Liver (tissue), 9 donors: ENCODE measurements around the gene SEMG2. TPM values are rescaled to one million over a fixed set of nuclear protein-coding genes. Genes with fewer than 3 reads are reported as not detected.
A peak's percentile ranks its signal among the peaks of the same experiment; 100 is the strongest.

Experiments
- DNase-seq: peaks from one replicate; pipeline ENCODE4 v3.0.0-alpha.2; 2017; ENCODE audit warnings: low spot score
- H3K27ac ChIP-seq, 2 donors: one replicate each; pipeline ENCODE4 v1.7.0; 2013; ENCODE audit warnings: inconsistent platforms in 2 of 2, low read length in 2 of 2, control low read depth in 1 of 2, low read depth in 1 of 2, mild to moderate bottlenecking in 1 of 2
- H3K27me3 ChIP-seq, 4 donors: one replicate each; pipeline versions ENCODE4 v1.6.1 to v1.7.0; 2013; ENCODE audit warnings: low read length in 3 of 4, inconsistent platforms in 1 of 4, mild to moderate bottlenecking in 1 of 4, moderate library complexity in 1 of 4; ENCODE audit not compliant: control insufficient read depth in 4 of 4, insufficient read depth in 4 of 4
- H3K36me3 ChIP-seq, 4 donors: one replicate each; pipeline versions ENCODE4 v1.6.1 to v1.7.0; 2013; ENCODE audit warnings: low read length in 3 of 4, mild to moderate bottlenecking in 3 of 4, low read depth in 1 of 4, moderate library complexity in 1 of 4; ENCODE audit not compliant: control insufficient read depth in 4 of 4, insufficient read depth in 3 of 4
- H3K4me1 ChIP-seq, 4 donors: one replicate each; pipeline versions ENCODE4 v1.6.1 to v1.7.0; 2013; ENCODE audit warnings: low read length in 3 of 4, mild to moderate bottlenecking in 3 of 4, moderate library complexity in 1 of 4; ENCODE audit not compliant: control insufficient read depth in 4 of 4, insufficient read depth in 4 of 4
- H3K4me3 ChIP-seq, 3 donors: one replicate each; pipeline versions ENCODE4 v1.6.1 to v1.7.0; 2013; ENCODE audit warnings: low read length in 3 of 3, control low read depth in 1 of 3, low read depth in 1 of 3, mild to moderate bottlenecking in 1 of 3
- H3K9ac ChIP-seq, 2 donors: one replicate each; pipeline ENCODE4 v1.7.0; 2013; ENCODE audit warnings: low read length in 2 of 2, mild to moderate bottlenecking in 2 of 2, moderate library complexity in 2 of 2, control low read depth in 1 of 2, low read depth in 1 of 2
- H3K9me3 ChIP-seq, 4 donors: one replicate each; pipeline versions ENCODE4 v1.6.1 to v1.7.0; 2013; ENCODE audit warnings: low read length in 3 of 4; ENCODE audit not compliant: control insufficient read depth in 4 of 4
- ATF3 ChIP-seq: IDR thresholded peaks from 2 replicates; pipeline ENCODE4 v1.6.1; 2016; ENCODE audit warnings: antibody characterized with exemption
- CTCF ChIP-seq: fragments of 150-350 bp; IDR thresholded peaks from 2 replicates; pipeline ENCODE4 v1.5.1; 2017; ENCODE audit warnings: improper control_type of control experiment, low read depth, low read length; ENCODE audit not compliant: missing input control
- EGR1 ChIP-seq, 2 donors: IDR thresholded peaks; 2 replicates each; pipeline ENCODE4 v1.6.1; 2016 to 2018; ENCODE audit warnings: antibody characterized with exemption in 2 of 2, low read depth in 2 of 2
- FOXA1 ChIP-seq: IDR thresholded peaks from 2 replicates; pipeline ENCODE4 v1.6.1; 2016; ENCODE audit warnings: antibody characterized with exemption
- FOXA2 ChIP-seq: IDR thresholded peaks from 2 replicates; pipeline ENCODE4 v1.6.1; 2016; ENCODE audit warnings: antibody characterized with exemption
- GABPA ChIP-seq, 2 donors: IDR thresholded peaks in 1 of 2; conservative IDR thresholded peaks in 1 of 2; 2 replicates each; pipeline ENCODE4 v1.6.1; 2016; ENCODE audit warnings: antibody characterized with exemption in 2 of 2, mild to moderate bottlenecking in 1 of 2, moderate library complexity in 1 of 2
- HNF4A ChIP-seq, 2 donors: conservative IDR thresholded peaks; 2 replicates each; pipeline ENCODE4 v1.6.1; 2016; ENCODE audit warnings: antibody characterized with exemption in 2 of 2, mild to moderate bottlenecking in 2 of 2
- HNF4G ChIP-seq: IDR thresholded peaks from 2 replicates; pipeline ENCODE4 v1.6.1; 2016; ENCODE audit warnings: antibody characterized with exemption
- JUND ChIP-seq, 2 donors: IDR thresholded peaks; 2 replicates each; pipeline ENCODE4 v1.6.1; 2016; ENCODE audit warnings: antibody characterized with exemption in 2 of 2
- MAX ChIP-seq: IDR thresholded peaks from 2 replicates; pipeline ENCODE4 v1.6.1; 2016; ENCODE audit warnings: antibody characterized with exemption
- NR2F2 ChIP-seq: IDR thresholded peaks from 2 replicates; pipeline ENCODE4 v1.6.1; 2016; ENCODE audit warnings: antibody characterized with exemption
- RAD21 ChIP-seq, 2 donors: IDR thresholded peaks; 2 replicates each; pipeline ENCODE4 v1.6.1; 2016; ENCODE audit warnings: antibody characterized with exemption in 2 of 2, mild to moderate bottlenecking in 2 of 2
- REST ChIP-seq: IDR thresholded peaks from 2 replicates; pipeline ENCODE4 v1.6.1; 2016; ENCODE audit warnings: antibody characterized with exemption, mild to moderate bottlenecking
- RXRA ChIP-seq, 2 donors: IDR thresholded peaks; 2 replicates each; pipeline ENCODE4 v1.6.1; 2017 to 2018; ENCODE audit warnings: antibody characterized with exemption in 2 of 2, mild to moderate bottlenecking in 1 of 2
- SP1 ChIP-seq: IDR thresholded peaks from 2 replicates; pipeline ENCODE4 v1.6.1; 2018; ENCODE audit warnings: antibody characterized with exemption, mild to moderate bottlenecking
- TAF1 ChIP-seq: conservative IDR thresholded peaks from 2 replicates; pipeline ENCODE4 v1.6.1; 2016; ENCODE audit warnings: antibody characterized with exemption, mild to moderate bottlenecking
- YY1 ChIP-seq: IDR thresholded peaks from 2 replicates; pipeline ENCODE4 v1.6.1; 2016; ENCODE audit warnings: antibody characterized with exemption, mild to moderate bottlenecking
- ZBTB33 ChIP-seq: IDR thresholded peaks from 2 replicates; pipeline ENCODE4 v1.6.1; 2016; ENCODE audit warnings: antibody characterized with exemption
- WGBS: extraction: QIAGEN DNeasy Blood & Tissue Kit; methylation state at CpG from one replicate; pipeline ENCODE4 v1.1.7; 2013; 5-methylcytosine and 5-hydroxymethylcytosine counted together
- polyA plus RNA-seq, 2 donors: library from polyadenylated mRNA; stranded (reverse) in 1 of 2; unstranded in 1 of 2; fragments of 200-250 nt in 1 of 2; fragments of >200 nt in 1 of 2; fragmentation: Nextera tagmentation in 1 of 2; extraction: Ambion mirVana in 1 of 2; gene quantifications; one replicate each; pipeline versions ENCODE4 v1.2.1 to v1.2.3, GENCODE V29; 2013 to 2015
- total RNA-seq, 2 donors: library from RNA; depleted of rRNA; stranded (reverse); fragments of >200 nt; gene quantifications; one replicate each; pipeline ENCODE4 v1.2.3, GENCODE V29; 2014
- donor health status: healthy.
- donor health status: healthy.
- donor health status: healthy.
- donor health status: healthy.
- donor health status: healthy.

Gene SEMG2
- total and polyA plus RNA-seq, 4 donors = not detected

- H3K9ac ChIP-seq = peak within 1 kb of the TSS; percentile 37 to 72
- H3K27me3 ChIP-seq = no peaks in the 10 kb centered on the region
- TF ChIP-seq REST (peak; percentile 60), ZBTB33 (peak; percentile 83), NR2F2 (peak; percentile 18), YY1 (peak; percentile 56), SP1 (peak; percentile 92), ATF3 (peak; percentile 85), GABPA (IDR thresholded peaks at IDR 0.05 in 1 of 2, conservative IDR thresholded peaks at IDR 0.05 in 1 of 2) (no peak), RAD21 (IDR thresholded peaks at IDR 0.05) (peak in 1 of 2 donors; percentile 3), FOXA1 (peak; percentile 50), JUND (IDR thresholded peaks at IDR 0.05) (peak; percentile 24 to 65), MAX (peak; percentile 71), HNF4G (peak; percentile 7), FOXA2 (peak; percentile 15), TAF1 (peak; percentile 88), RXRA (IDR thresholded peaks at IDR 0.05) (peak; percentile 61 to 77), HNF4A (conservative IDR thresholded peaks at IDR 0.05) (peak; percentile 68 to 70), EGR1 (IDR thresholded peaks at IDR 0.05; ENCODE audit: low read depth in 2 of 2) (peak; percentile 59 to 73), CTCF (no peak)
- H3K27ac ChIP-seq = peak within 1 kb of the TSS; percentile 80 to 94
- WGBS = 14% methylated on average over 7 of the region's 7 CpGs
- H3K4me1 ChIP-seq = peaks cover 5 to 49% (median 32%) of the 10 kb centered on the region in 4 donors
- peak within 1 kb of the TSS; percentile 1 to 20 (median 7) for H3K4me3 ChIP-seq
- no peaks in the 10 kb centered on the region for H3K9me3 ChIP-seq
- DNase-seq = no peak
- H3K36me3 ChIP-seq = no peaks in the 10 kb centered on the region
Measured at GRCh38 chr20:45254383-45255262, 33.5 kb downstream of the SEMG2 start, which contains the start of gene SLPI. TSS of gene SLPI (minus strand) at chr20:45254564. CDS start at chr20:45254543, 21 bp downstream.
